GM21515 (cell line): ENCODE data around the gene SH3BP2.

ENCODE experiments used
- ATAC-seq: cut with Tn5 transposase; IDR thresholded peaks from one replicate; pipeline ENCODE4 v1.9.1; 2021; ENCODE audit not compliant: unreplicated experiment

SH3BP2 gene

GRCh38 chr4:2850966-2851798, 58.3 kb downstream of the SH3BP2 start:
- ATAC-seq = no peak

- ATAC-seq = peak; percentile 44
These were observed 59.6 kb downstream of the SH3BP2 start for GRCh38 chr4:2852481-2852921.

GRCh38 chr4:2855584-2855983, 62.7 kb downstream of the SH3BP2 start:
- ATAC-seq = no peak

- no peak for ATAC-seq
These were observed 63.4 kb downstream of the SH3BP2 start for GRCh38 chr4:2856266-2856665.

- ATAC-seq = no peak
These were observed 64.6 kb downstream of the SH3BP2 start for GRCh38 chr4:2857349-2857927.

- ATAC-seq = no peak
These were observed 65.7 kb downstream of the SH3BP2 start for GRCh38 chr4:2858451-2859217.

GRCh38 chr4:2859514-2859913, 66.6 kb downstream of the SH3BP2 start:
- no peak for ATAC-seq

GRCh38 chr4:2860391-2861348, 67.8 kb downstream of the SH3BP2 start:
- ATAC-seq = no peak

GRCh38 chr4:2861631-2862436, 68.9 kb downstream of the SH3BP2 start:
- ATAC-seq = no peak

- ATAC-seq = no peak
These were observed 69.6 kb downstream of the SH3BP2 start for GRCh38 chr4:2862528-2862927.

- no peak for ATAC-seq
These were observed 70.8 kb downstream of the SH3BP2 start for GRCh38 chr4:2863649-2864048.

- ATAC-seq = no peak
These were observed 72.4 kb downstream of the SH3BP2 start for GRCh38 chr4:2865196-2865780.

- no peak for ATAC-seq
These were observed 73.4 kb downstream of the SH3BP2 start for GRCh38 chr4:2866160-2866861.

- no peak for ATAC-seq
These were observed 74.0 kb downstream of the SH3BP2 start for GRCh38 chr4:2866891-2867290.

GRCh38 chr4:2867758-2868491, 75.0 kb downstream of the SH3BP2 start:
- ATAC-seq = no peak

- ATAC-seq = no peak
These were observed 76.1 kb downstream of the SH3BP2 start for GRCh38 chr4:2868877-2869487.

- no peak for ATAC-seq
These were observed 76.8 kb downstream of the SH3BP2 start for GRCh38 chr4:2869659-2870058.

- no peak for ATAC-seq
These were observed 77.2 kb downstream of the SH3BP2 start for GRCh38 chr4:2870082-2870481.
